Measurements from ENCODE around the gene LZTS2.
A peak's percentile ranks its signal among the peaks of the same experiment; 100 is the strongest.
"Not testable (repeated sequence)": the region's sequence is repeated elsewhere in the genome, so short reads cannot be mapped to it uniquely, and the experiment has no call there.

The LZTS2 gene

GRCh38 chr10:101031128-101031795 lies 31.7 kb downstream of the LZTS2 start, which contains the start of the genes PDZD7 and SFXN3:
Gene PDZD7, minus strand, starts transcription at chr10:101031129. Its CDS starts 910 bp downstream, at chr10:101030219.
Gene SFXN3, plus strand, starts transcription at chr10:101031234. Its CDS starts 3,461 bp downstream, at chr10:101034695.
- no peak for DNase-seq (ENCODE audit: low read depth, low spot score)

- no peak for DNase-seq (ENCODE audit: low read depth, low spot score)
Measured at GRCh38 chr10:101031796-101032636, 32.4 kb downstream of the LZTS2 start.

DNA sequence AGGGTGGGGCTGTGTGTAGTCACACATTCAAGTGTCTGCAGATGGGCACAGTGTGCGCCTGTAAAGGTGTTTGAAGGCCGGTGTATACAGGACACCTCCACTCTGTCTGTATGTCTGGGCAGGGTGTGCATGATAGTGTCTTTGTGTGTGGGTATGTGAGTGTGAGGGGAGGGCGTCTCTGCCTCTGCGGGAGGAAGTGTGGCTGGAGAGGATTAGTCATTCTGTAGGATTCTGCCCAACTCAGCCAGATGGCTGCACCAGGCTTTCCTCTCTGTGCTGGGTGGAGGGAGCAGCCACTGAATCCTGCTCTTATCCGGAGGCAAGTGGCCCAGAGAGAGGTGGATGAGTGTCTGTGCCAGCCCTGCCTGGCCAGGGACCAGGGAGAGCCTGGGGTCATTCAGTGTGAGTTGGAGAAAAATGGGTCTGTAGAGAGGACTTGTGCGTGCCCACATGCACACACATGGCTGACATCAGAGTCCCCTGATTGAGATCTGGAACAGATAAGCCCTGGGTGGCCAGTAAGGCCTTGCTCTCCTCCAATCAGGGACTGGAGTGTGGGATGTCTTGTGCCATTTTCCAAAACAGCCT lies 33.1 kb downstream of the LZTS2 start:
- DNase-seq (ENCODE audit: low read depth, low spot score): no peak

- DNase-seq (ENCODE audit: low read depth, low spot score): no peak
Measured at GRCh38 chr10:101033276-101033675, 33.7 kb downstream of the LZTS2 start.

GRCh38 chr10:101034404-101034803 lies 34.8 kb downstream of the LZTS2 start:
- not testable (repeated sequence) for DNase-seq (ENCODE audit: low read depth, low spot score)

DNA sequence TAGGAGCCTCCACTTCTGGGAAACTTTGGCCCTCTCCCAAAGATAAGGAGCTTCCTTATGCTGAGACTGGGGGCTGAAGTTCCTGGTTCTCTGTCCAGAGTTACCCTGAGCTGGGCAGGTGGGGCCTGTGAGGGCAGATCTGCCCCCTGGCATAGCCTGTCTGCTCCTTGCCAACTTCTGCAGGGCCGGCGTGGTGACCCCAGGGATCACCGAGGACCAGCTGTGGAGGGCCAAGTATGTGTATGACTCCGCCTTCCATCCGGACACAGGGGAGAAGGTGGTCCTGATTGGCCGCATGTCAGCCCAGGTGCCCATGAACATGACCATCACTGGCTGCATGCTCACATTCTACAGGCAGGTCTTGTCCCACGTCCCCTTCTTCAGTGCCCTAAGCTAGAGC lies 35.7 kb downstream of the LZTS2 start:
- no peak for DNase-seq (ENCODE audit: low read depth, low spot score)

GRCh38 chr10:101035916-101036702 lies 36.5 kb downstream of the LZTS2 start:
- DNase-seq (ENCODE audit: low read depth, low spot score): no peak

DNA sequence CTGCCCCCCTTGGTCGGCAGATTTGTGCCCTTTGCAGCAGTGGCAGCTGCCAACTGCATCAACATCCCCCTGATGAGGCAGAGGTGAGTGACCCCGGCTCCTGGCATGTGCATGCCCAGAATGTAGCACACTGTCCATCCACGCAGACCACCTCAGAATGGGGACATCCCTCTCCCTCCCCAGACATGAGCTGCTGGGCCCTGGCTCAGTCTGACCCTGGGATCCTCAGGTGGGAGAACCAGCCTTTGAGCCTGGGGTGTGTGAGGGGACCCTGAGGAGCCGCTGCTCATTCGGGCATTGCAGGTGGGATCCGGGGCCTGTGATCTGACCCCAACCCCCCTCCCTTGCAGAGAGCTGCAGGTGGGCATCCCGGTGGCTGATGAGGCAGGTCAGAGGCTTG lies 37.1 kb downstream of the LZTS2 start:
- no peak for DNase-seq (ENCODE audit: low read depth, low spot score)

GRCh38 chr10:101038484-101038883 lies 38.9 kb downstream of the LZTS2 start:
- no peak for DNase-seq (ENCODE audit: low read depth, low spot score)

DNA sequence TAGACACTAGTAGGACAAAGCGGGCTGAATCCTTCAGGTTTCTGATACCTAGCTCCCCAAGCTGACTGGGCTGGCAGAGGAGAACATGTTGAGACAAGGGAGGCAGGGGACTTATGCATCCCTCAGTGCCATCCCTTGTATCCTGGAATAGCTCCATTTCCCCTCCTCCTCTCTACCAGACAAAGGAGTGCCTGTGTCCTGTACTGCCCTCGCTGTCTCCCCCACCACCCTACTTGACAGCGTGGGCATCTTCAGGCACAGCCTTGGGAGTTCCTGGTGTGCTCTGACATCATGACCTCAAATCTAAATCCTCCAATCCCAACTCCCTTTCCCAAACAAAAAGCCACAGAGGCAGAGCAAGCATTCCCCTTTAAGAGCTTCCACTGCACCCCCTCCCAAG lies 40.5 kb downstream of the LZTS2 start:
- DNase-seq (ENCODE audit: low read depth, low spot score): no peak

GRCh38 chr10:101040851-101041250 lies 41.2 kb downstream of the LZTS2 start:
- no peak for DNase-seq (ENCODE audit: low read depth, low spot score)

DNA sequence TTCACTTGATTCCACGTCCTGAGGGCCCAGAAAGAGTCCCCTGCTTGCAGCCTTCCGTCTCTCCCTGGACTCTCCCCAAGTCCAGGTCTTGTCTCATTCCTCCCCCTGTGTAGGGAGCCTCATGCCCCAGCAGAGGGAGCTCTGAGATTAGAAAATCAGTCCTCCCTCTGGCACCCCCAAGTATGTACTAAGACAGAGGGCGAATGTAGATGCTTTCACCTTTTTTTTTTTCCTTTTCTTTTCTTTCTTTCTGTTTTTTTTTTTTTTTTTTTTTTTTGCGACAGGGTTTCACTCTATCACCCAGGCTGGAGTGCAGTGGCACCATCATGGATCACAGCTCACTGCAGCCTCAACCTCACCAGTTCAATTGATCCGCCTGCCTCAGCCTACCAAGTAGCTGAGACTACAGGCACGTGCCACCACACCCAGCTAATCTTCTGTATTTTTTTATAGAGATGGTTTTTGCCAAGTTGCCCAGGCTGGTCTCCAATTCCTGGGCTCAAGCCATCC lies 41.7 kb downstream of the LZTS2 start:
- peak; percentile 77 for DNase-seq (ENCODE audit: low read depth, low spot score)

DNA sequence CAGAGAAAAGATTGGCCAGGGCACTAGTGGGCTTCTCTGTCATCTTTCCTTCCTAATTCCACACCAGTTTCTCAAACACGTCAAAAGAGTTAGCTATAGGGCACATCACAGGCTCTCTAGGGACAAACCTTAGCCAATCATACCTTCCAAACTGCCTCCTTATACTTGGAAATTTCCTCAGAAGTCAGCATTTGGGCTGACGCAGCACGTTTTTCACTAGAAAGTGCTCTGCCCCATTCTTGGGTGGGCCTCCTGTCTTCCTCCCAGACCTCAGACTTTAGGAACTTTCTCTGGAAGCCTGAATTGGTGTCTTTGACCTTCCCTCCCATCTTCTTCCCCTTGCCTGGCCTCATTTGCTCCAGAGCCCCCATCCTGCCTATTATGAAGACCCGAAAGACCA lies 42.5 kb downstream of the LZTS2 start:
- DNase-seq (ENCODE audit: low read depth, low spot score): no peak

DNA sequence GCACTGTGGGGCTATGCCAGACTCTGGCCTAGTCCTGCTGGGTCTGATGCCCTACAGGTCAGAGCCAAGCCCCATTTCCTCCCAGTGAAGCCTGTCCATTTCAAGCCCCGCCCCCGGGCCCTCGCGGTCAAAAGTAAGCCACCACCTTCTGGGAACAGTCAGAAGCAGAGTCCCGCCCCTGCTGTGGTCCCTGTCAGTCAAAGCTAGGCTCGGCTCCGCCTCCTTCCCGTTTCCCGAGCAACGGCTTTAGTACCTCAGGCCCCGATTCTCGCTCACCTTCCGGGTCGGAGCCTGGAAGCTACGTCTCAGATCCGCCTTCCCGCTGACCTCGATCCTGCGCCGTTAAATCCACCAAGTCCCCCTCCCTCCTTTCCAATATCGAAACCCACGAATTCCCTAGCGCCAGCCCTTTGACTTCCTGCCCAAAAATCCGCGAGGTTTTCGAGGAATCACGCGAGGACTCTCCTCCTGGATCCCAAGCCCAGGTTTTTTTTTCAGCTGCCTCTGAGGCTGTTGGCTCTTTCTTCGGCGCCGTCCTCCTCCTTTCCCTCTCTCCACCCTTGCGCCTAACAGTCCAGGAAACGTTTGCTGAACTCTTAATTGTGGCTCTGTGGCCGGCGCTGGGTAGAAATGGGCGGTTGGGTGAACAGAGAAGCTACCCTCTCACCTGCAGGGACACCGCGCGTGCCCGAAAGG lies 43.2 kb downstream of the LZTS2 start:
- DNase-seq (ENCODE audit: low read depth, low spot score): peak; percentile 81

- no peak for DNase-seq (ENCODE audit: low read depth, low spot score)
Measured at GRCh38 chr10:101043363-101043707, 43.7 kb downstream of the LZTS2 start.

DNA sequence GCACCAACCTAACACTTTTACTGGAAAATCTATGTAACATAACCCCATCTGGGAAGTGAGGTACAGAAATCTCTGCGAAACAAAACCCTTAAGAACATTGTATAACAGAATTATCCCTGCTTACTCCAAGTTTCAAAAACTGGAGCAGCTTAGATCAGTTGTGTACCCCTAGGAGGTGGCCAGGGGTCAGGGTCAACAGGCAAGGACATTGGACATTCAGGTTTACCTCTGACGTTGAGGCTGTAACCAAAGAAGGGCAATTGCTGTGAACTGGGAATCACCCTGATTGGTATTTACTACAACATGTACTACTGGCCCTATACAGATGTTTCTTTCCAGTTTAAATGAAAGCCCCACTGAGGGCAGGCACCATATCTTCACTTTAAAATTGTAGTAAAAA lies 44.5 kb downstream of the LZTS2 start:
- DNase-seq (ENCODE audit: low read depth, low spot score): no peak

DNA sequence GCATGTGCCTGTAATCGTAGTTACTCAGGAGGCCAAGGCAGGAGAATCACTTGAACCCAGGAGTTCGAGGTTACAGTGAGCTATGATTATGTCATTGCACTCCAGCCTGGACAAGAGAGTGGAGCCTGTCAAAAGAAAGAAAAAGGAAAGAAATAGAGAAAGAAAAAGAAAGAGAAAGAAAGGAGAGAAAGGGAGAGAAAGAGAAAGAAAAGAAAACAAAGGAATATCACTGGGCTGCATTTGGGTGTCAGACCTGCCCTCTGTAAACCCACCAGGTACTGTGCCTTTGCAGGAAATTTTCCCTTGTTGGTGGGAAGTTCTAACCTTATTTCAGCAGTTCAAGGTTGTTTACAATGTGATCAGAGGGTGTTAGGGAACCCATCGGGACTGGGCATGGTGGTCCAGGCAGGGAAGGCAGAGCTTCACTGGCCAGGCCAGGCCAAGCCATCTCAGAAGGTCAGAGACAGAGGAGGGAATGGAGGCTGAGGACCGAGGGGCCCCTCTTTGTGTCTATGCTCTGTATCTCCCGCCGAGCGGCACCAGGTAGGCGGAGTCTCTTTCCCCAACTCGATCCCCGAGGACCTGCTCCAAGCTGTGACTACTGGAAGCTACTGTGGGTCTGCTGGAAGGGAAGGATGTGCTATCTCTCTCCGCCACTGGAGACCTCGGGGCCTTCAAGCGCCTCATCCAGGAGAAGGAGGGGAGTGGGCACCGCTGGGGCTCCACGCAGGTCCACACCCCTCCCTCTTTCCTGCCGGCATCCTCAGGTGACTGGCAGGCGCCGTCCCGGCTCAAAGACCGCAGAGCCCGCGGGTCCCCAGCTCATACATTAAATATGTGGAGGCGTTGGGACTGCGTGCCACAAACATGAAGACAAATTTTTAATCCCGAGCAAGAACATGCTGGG lies 47.0 kb downstream of the LZTS2 start:
- DNase-seq (ENCODE audit: low read depth, low spot score): no peak

GRCh38 chr10:101047268-101047667 lies 47.7 kb downstream of the LZTS2 start:
- DNase-seq (ENCODE audit: low read depth, low spot score): no peak

DNA sequence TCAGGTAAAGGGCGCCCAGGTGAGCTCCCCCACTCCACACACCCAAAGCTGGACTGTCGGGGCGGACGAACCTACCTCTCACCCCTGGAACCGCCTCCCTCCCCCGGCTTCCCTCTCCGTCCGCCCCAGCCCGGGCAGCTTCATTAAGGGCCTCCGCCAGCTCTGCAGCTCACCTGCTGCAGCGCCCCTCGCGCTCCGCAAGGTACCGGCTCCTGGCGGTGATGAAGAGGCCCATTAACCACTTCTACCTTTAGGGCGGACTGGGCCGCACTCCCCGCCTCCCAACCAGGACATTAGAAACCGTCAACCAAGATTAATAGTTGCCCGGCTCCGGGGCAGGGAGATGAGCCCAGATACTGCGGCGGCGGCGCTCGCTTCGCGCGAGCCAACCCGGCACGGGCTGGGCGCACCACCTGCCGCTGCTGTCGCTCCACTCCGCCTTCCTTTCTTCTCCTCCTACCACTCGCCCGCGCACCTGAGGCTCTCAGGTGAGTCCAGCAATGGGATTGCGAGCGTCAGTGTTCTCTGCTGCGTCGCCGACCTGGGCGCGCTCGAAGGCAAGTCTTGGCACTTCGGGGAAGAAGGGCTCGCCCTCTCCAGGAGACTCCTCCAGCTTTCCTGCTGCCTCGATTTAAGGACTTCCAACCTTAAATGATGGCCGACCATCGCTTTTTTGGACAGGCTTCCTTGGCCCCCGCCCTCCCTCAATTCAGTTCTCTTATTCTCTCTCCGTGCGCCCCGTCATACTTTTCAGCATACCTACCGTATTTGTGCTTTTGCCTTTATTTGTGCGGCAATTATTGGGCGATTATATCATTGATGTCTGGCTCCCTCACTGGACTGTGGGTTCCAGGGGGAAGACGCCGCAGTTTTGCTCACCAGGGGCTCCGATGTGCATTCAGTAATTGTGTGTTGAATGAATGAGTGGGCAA lies 48.6 kb downstream of the LZTS2 start:
- DNase-seq (ENCODE audit: low read depth, low spot score): no peak
